Hindlimb muscle (tissue), 1 donor: Measurements from ENCODE around the gene DNAH6. TPM values are rescaled to one million over a fixed set of nuclear protein-coding genes. Genes with fewer than 3 reads are reported as not detected.
"Not testable (repeated sequence)": the region's sequence is repeated elsewhere in the genome, so short reads cannot be mapped to it uniquely, and the experiment has no call there.

Experiments used
- DNase-seq: peaks from one replicate; pipeline ENCODE4 v3.0.0-alpha.2; 2013
- polyA plus RNA-seq: library from polyadenylated mRNA; unstranded; fragments of 120-200 nt; gene quantifications from one replicate; pipeline ENCODE4 v1.2.1, GENCODE V29; 2013; ENCODE audit not compliant: insufficient read length

DNAH6 gene, protein sequence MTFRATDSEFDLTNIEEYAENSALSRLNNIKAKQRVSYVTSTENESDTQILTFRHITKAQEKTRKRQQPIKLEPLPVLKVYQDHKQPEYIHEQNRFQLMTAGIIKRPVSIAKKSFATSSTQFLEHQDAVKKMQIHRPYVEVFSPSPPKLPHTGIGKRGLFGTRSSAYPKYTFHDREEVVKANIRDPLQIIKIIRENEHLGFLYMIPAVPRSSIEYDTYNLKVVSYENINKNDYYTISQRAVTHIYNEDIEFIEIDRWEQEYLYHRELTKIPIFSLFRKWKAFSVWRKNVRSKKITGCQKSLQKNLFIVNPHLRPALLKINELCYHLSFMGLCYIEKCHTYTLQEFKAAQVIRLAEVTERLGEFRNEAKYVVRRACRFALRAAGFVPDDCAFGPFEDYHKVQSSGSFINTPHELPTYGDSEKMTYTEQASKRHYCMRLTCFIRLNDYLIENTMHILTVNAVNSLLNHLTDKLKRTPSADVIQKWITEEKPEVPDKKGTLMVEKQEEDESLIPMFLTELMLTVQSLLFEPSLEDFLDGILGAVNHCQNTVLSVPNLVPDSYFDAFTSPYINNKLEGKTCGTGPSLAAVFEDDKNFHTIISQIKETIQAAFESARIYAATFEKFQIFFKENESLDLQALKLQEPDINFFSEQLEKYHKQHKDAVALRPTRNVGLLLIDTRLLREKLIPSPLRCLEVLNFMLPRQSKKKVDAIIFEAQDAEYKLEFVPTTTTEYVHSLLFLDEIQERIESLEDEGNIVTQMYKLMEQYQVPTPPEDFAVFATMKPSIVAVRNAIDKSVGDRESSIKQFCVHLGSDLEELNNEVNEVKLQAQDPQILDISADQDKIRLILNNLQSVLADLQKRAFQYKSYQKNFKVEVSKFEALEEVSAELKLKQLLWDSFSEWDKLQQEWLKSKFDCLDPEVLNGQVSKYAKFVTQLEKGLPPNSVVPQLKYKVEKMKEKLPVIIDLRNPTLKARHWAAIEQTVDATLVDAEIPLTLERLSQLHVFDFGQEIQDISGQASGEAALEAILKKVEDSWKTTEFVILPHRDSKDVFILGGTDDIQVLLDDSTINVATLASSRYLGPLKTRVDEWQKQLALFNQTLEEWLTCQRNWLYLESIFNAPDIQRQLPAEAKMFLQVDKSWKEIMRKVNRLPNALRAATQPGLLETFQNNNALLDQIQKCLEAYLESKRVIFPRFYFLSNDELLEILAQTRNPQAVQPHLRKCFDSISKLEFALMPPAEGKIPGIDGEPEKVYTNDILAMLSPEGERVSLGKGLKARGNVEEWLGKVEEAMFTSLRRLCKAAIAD (N-terminal part only)
- polyA plus RNA-seq = 0.04 TPM

DNA sequence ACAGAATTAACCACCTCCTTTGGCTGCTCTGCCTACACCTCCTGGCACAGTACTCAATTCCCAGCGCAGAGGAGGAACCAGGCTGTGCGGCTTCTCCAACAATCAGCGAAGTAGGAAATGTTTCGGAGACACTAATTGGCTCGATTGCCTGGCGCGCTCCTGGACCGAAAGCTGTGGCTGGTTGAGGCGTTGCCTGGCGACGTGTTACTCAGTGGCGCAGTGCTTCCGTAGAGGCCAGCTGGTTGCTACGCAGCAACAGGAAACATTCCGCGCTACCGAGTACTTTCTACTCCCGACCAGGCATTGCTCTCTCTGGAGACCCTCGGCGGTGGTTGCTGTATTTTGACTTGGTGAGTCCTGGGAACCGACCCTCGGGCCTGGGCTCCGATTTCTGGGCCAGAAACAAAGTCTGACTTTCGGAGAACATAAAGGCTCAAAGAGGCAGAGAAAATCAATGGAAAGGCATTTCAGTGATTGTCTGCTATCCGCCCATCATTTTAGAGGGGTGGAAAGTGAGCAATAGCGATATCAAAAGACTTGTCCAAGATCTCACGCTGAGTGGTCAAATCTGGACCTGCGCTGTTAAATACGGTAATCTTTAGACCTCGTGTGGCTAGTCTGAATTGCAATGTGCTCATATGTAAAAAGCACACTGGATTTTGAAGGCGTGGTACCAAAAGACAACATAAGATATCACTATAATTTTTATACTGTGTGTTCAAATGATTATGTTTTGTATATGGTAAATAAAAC, at the start of gene DNAH6:
Gene DNAH6 (plus strand): TSS at position 265 of the 753 bp plus-strand sequence. CDS start 1,329 bp downstream, outside the sequence.
- DNase-seq = peak; percentile 91

DNA sequence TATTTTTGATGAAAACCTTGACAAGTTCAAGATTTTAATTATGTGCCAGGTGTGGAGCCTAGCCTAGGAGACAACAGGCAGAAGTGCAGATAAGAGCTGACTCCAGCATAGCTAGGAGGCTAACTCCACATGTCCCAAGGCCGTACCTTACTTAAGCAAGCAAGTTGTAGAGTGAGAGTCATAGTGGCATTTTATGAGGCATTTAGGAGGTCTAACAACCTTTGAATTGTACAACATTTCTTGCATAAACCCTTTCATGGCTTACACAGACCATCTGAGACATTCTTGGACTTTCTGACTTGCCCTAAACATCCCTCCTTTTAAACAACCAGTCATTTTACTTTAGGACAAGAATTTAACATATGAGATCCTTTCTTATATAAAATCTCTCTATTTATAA, 48.9 kb upstream of the DNAH6 start:
- no peak for DNase-seq

DNA sequence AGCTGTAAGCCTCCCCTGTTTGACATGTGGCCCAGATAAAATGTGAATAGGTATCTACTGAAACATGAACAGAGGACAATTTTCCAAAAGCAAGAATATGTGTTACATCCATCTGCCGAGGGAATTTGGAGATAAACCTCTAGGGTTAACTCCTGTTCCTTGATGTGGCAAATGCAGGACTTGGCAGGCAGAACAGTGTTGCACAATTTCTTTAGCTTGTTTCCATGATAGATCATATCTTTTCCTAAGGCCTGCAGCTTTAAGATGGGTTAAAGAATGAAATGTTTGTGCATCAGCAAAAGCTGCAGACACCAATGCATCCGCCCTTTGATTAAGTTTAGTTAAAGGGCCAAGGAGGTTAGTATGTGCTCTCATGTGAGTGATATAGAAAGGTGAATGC, 43.9 kb upstream of the DNAH6 start:
- DNase-seq = not testable (repeated sequence)

DNA sequence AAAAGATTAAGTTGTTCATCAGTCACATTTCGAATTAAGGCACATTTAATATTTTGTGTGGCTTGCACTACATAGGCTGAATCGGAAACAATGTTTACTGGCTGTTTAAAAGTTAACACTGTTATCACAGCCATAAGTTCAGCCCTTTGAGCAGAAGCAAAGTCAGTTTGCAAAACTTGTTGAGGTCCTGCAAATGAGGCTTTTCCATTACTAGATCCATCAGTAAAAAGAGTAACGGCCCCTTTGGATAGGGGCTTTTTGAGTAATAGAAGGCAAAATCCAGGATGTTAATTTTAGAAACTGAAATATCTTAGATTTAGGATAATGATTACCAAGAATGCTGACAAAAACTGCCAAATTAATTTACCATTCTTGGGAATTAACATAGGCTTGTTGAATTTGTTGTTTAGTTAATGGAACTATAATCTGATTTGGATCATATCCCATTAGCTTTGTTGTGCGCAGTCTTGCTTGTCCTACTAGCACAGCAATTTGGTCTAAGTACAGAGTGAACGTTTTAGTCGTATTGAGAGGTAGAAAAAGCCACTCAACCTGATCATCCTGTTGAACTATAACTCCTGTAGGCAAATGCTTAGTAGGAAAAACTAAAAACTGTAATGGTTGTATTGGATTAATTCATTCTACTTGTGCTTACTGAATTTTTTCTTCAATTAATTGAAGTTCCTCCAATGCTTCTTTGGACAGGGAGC, 43.3 kb upstream of the DNAH6 start:
- no peak for DNase-seq

DNA sequence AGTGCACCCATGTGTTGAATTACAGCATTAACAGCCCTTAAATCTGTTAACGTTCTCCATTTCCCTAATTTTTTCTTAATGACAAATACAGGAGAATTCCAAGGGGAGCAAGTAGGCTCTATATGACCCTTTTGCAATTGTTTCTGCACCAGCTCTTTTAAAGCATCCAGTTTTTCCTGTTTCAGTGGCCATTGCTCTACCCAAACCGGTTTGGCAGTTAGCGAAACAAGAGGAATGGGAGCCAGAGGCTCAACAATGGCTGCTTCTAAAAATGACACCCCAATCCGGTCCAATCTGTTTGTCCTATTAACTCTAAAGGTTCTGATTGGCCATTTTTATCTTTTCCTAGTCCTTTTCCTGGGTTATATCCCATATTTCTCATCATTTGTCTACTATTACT, 42.1 kb upstream of the DNAH6 start:
- DNase-seq = no peak

DNA sequence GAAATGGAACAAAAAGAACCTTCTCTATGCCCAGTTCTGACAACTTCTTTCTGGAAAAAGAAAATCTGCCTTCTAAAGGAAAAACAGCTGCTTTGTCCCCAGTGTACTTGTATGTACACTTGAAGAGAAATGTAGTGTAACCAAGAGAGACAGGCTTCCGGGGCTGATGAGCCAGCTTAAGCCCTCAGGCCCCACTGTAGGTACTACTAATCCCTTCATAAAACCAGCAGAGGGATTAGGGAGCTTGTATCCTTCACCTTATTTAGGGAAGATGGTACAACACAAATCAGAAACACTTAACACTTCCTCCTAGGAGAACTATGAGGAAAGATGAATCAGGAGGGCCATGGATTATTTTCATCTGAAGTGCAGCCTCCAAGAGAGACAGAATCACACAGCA, 38.4 kb upstream of the DNAH6 start:
- DNase-seq = no peak

DNA sequence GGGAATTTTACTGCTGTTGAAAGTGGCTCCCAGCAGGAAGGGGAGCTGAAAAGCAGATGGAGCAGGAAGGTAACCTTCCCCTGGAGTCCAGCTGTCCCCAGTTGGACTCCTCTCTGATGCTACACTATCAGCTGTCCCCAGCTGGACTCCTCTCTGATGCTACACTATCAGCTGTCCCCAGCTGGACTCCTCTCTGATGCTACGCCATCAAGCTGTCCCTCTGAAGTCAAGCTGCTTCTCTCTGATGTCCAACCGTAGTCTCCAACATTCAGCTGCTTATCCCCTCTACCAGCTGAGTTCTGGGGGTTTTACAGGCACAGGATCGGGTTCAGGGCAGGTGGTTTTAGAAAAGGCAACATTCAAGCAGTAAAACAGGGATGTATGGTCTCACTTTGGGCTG, 37.4 kb upstream of the DNAH6 start:
- no peak for DNase-seq

DNA sequence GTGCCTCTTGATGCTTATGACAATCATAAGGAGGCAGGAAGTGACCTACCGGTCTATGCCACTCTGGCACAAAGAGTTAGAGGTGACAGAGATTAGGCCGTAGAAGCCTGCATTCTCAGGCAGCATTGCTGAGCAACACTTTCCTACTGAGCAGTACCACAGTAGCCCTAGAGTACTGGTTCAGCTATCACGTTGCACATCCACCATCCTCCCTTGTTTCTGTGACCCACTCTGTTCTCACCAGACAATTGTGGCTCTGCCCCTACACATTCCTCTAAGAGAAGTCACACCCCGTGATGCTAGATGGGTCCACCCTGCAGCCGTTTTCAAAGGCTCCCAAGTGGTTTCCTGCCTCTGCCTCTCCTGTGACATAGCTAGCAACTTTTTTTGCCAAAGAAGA, 34.6 kb upstream of the DNAH6 start:
- DNase-seq = no peak

DNA sequence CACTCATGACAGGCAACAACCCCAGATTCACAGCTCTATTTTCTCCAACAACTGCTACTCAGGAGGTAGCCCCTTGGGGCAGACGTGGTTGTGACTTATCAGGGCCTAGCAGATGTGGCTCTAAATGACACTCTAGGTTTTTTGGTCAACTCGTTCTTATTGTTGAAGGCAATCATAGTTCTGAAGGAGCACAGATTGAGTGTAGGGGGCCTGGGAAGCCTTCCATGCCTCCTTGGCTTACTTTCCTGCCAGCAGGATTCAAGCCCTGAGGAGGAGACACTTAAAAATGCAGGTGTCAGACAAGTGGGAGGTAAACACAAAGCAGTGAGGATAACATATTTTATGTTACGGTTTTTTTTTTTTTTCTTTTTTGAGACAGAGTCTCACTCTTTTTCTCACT, 33.7 kb upstream of the DNAH6 start:
- DNase-seq = no peak

DNA sequence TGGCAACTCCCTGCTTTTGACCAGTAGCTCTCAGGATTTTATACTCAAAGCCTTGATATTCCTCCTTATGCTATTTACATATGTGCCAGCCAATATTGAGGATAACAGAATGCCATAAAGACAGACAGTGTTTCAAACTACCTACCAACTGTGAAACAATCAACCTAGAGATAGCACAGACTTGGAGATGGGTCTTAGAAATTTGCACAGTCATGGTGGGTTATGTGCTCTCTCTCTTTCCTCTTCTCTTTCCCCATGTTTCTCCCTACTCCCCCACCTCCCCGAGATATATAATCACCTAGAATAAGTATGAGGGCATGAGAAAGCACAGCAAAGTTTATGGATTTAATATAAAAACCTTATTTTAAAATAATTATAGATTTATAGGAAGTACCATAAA, 33.0 kb upstream of the DNAH6 start:
- no peak for DNase-seq

DNA sequence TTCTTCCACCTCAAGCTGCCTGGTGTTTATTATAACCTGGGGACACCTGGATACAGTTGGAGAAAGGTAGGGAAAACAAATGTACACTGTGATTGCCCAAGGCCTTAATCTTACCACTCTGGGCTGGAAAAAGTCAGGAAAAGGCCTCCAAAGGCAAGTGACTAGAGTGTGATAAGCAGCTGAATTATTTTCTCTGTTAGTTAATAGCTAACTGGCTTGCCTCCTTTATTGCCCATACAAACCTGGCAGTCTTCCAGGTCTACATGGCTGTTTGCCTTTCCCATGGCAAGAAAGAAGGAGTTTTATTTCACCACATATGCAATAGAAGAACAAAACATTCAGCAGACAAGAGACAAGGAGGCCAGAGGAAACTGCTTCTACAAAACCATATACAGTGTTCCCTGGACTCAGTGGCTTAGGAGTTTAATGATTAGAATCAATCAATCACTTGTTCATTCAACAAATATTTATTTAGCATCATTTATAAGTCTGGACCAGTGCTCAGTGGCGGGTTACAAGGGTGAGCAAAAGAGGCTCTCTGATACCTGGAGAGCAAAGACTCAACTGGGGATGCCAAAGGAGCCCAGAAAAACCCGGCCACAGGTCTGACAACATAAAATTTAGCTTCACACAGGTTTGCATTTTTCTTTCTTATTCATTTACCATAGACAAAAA, 29.7 kb upstream of the DNAH6 start:
- no peak for DNase-seq

DNA sequence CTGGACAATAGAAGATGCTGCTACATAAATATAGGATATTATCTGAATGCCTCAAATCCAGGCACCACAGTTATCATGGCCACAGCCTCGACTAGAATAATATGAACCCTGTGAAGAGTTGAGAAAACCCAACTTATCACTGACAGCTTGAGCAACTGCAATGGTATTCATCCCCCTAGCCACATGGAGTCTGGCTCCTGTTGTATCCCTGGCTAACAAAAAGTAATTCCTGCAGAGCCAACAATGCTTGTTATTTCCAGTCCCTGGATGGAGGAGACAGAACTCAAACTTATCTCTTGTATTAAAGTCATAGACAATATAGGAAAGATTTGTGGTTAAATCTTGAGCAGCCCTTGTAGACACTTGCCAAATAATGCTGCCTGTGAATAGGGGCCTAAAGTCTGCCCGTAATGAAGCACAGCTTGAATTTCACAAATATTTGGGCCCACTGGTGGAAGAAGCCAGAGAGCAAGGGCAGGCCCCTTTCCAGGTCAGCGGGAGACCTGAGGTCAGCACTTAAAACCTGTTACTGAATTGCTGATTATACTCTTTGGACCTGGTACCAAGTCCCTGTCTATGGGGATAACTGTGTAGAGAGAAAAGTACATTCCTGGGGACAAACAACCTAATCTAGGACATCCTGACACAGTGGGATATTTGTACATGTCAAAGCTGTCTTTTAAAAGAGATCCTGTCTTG, 28.9 kb upstream of the DNAH6 start:
- DNase-seq = no peak

DNA sequence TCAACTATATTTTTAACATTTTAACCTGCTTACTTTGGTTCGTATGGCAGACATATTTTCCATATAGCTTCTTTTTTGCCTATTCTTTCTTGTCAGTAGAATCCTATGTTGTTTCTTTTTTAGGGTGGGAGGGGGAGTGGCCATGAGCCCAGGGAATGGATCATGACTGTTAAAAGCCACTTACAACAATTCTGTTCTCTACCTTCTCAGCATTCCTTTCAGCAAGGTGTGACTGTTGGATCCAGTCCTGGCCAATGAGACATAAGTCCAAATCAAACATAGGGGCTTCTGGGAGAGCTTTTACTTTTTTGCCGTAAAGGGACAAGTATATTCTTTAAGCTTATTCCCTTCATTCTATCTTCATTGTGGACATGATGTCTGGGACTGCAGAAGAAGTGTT, 25.0 kb upstream of the DNAH6 start:
- DNase-seq = no peak

DNA sequence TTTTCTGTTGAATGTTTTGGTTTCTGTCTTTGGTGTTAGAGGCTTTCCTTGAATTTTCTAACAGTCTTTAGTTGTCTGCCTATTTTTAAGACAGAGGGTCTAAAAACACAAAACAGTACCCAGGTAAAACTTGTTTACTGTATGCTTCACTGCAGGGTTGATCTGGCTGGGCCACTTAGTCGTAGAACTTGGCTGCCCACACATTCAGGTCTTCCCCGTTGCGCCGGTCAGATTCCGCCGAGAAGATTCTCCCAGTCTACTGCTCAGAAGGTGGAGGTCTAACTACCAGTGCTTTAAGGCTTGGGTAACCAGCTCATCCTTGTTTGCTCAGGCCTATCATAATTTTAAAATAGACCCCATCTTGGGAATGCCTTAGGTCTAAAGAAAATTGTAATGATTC, 24.6 kb upstream of the DNAH6 start:
- DNase-seq = no peak

DNA sequence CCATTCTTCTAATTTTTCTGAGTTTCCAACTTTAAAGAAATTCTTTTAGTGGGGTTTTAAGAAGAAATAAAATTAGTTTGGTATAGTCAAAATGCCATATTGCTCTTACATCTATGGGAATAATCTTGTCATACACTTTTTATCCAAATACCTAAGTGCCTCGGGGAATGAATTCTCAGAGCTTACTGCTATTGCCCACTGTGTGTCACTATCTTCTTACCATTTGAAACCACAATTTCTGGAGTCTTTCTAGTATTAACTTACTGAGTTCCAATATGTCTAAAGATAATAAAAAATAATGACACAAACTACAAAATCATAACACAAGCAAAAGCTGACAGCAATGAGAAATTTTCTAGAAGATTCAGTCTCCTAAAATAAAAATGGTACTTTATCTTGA, 23.7 kb upstream of the DNAH6 start:
- DNase-seq = no peak

DNA sequence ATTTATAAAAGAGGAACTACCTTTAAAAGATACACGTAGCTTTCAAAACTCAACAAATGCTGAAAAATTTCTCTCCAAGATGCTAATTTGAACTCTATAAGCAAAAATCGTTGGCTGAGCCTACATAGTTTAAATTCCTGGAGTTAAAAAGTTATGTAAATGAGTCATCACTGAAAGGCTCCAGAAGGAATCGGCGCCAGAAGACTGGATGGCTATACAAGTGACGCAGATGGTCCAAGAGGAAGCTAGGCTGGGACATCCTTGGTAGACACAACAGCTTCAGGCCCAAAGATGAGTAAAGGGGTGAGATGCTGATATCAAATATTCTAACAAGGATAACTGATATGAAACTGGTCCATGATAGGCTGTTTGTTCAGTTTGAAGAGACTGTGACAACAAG, 22.8 kb upstream of the DNAH6 start:
- no peak for DNase-seq

DNA sequence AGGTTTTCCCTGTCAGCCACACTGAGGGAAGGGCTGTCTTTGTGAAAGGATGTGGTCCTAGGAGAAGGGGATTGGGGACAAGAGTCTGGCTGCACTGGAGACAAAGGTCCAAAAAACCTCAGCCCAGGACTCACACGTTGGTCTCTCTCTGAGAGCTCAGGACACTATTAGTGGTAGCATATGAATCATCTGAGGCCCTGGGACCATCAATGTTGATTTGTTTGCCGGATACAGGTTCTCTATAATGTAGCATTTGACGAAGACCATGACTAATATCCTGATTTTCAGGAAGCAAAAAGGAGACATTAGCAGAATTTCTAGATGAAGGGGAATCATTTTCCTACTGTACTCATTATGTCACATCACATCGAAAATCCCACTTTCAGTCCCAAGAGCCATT, 22.2 kb upstream of the DNAH6 start:
- no peak for DNase-seq

DNA sequence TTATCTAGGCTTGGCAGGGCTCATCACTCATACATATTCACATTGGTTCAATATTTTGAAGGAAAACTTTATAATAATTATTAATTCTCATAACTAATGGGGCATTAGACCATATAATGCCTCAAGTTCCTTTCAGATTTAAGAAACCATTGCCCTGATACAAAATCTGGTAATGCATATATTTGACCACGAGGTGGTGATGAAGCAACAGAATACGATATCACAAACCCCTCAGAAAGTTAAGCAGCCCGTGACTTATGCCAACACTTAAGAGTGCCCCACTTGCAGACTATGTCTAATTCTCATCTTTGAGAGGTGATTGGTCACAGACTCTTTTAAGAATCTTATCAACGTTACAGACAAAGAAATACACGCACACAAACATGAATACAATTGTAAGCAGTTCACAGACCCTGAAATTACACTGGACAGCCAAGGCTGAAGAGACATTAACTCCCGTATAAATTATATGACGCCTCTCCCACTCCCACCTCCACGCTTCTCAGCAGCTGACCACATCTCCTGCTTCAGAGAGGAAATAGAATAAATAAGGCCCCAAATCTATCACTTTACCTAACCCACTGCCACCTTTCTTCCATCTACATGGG, 20.7 kb upstream of the DNAH6 start:
- DNase-seq = peak; percentile 36

DNA sequence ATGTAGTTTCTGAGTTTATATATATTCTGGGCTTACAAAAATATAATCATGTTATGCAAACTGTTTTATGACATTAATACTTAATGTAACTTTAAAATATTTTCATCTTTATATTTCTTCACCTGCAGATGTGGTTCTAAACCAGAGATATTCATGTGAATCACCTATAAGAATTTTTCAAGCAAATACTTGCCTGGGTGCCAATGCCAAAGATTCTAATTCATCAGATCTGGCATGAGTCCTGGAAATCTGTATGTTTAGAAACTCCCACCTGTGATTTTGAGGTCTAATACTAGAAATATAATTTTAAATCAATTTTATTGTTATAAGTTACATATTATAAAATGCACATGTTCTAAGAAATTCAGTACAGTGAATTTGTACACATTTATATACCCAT, 19.9 kb upstream of the DNAH6 start:
- DNase-seq = no peak

DNA sequence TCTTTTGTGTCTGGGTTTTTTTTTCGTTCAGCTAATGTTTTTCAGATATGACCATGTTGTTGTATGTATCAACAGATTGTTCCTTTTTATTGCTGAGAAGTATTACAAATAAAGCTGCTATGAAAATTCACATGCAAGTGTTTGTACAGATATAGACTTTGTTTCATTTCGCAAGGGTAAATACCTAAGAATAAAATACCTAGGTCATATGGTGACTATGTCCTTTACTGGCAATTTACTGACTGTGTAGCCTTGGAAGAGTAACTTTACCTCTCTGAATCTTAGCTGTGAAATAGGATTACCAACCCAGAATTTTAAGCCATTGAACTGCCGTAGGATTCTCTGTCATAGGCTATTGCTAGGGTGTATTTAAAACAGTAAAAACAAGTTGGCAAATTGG, 19.0 kb upstream of the DNAH6 start:
- no peak for DNase-seq
